ENCODE results near the gene NEURL3.

The NEURL3 gene

DNA sequence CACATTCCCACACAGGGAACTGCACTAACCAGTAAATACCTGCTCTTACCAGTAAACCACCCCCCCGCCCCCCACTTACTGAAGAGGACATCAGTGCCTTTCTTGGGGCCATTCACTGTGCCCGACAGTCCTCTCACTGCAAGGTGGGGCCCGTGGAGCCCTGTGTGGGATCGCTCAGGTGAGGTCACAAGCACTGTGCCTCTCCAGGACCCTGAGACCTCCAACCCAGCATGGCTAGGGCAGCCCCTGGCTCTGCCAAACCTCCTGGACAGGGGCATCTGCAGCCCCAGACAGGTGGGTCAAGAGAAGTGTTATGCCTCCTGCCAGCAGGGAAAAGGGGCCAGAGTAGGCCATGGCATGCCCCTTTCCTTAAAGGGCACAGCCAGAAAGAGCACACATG, 6.7 kb upstream of the NEURL3 start:
- TF ChIP-seq, protein P1, sequence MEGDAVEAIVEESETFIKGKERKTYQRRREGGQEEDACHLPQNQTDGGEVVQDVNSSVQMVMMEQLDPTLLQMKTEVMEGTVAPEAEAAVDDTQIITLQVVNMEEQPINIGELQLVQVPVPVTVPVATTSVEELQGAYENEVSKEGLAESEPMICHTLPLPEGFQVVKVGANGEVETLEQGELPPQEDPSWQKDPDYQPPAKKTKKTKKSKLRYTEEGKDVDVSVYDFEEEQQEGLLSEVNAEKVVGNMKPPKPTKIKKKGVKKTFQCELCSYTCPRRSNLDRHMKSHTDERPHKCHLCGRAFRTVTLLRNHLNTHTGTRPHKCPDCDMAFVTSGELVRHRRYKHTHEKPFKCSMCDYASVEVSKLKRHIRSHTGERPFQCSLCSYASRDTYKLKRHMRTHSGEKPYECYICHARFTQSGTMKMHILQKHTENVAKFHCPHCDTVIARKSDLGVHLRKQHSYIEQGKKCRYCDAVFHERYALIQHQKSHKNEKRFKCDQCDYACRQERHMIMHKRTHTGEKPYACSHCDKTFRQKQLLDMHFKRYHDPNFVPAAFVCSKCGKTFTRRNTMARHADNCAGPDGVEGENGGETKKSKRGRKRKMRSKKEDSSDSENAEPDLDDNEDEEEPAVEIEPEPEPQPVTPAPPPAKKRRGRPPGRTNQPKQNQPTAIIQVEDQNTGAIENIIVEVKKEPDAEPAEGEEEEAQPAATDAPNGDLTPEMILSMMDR (IDR thresholded peaks at IDR 0.05; ENCODE audit: control extremely low read depth, extremely low read depth, low read depth, missing control alignments): no peak
- POLR2A ChIA-PET: no interaction called here
- CTCF ChIA-PET: interaction anchor here (0.7 to 18.4 kb wide), 15 partner anchors 18 to 519 kb away, joined by 3 to 349 read pairs (median 6); partner anchors contain the start of genes ARID5A and ASTL
- no peak for DNase-seq (ENCODE audit: extremely low spot score)

DNA sequence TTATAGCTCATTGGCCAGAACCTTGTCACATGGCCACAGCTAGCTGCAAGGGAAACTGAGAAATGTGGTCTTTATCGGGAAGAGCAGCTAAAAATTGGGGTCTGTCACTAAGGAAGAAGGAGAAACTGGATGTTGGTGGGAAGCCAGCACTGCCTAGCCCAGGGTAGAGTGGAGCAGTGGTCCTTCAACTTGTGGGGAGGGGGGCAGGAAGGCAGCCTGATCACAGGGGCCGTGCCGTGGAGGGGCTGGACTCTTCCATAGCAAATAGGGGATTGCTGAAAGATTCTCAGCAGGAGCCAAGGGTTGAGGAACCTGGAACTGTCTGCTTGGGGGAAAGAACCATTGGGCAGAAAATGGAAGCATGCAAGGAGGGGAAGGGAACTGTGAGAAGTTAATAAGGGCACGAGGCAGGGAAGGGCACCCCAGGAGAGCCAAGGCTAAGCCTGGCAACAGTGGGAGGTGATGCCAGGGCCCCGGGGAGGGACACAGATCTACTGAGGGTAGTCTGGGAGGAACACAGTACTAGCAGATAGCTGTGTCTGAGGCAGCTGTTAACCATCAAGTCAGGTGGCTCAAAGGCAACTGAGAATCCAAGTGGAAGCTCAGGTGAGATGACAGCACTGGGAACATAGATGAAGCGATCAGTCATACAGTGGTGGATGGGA, 5.9 kb upstream of the NEURL3 start:
- TF ChIP-seq, protein P1 (IDR thresholded peaks at IDR 0.05; ENCODE audit: control extremely low read depth, extremely low read depth, low read depth, missing control alignments): no peak
- DNase-seq (ENCODE audit: extremely low spot score): no peak
- CTCF ChIA-PET: interaction anchor here (0.7 to 18.4 kb wide), 19 partner anchors 17 to 518 kb away, joined by 3 to 349 read pairs (median 6); partner anchors contain the start of genes ARID5A and ASTL
- POLR2A ChIA-PET: no interaction called here

DNA sequence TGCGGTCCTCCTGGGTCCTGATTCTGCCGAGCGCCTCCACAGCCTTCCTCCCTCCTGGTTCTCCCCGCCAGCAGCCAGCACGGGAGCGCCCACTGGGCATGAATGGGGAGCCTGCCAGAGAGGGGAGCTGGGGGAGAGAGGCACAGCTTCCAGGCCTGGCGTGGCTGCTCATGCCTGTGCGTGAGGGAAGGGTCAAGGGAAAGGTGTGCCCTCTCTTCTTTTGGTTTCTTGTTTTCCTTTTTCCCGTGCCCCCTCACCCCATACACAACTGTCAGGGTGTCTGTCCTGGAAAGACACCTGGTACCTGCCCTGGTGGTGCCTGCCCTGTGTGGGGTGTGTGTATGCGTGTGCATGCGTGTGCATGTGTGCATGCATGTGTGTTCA, 4.7 kb upstream of the NEURL3 start:
- no peak for DNase-seq (ENCODE audit: extremely low spot score)
- CTCF ChIA-PET: interaction anchor here (0.8 to 18.4 kb wide), 42 partner anchors 15 to 517 kb away, joined by 3 to 349 read pairs (median 5); partner anchors contain the start of genes ARID5A, ASTL and ITPRIPL1
- POLR2A ChIA-PET: interaction anchor here (0.9 to 1.2 kb wide), 2 partner anchors 18 to 28 kb away, joined by 4 read pairs; no protein-coding TSS in a partner anchor
- TF ChIP-seq, protein P1 (IDR thresholded peaks at IDR 0.05; ENCODE audit: control extremely low read depth, extremely low read depth, low read depth, missing control alignments): no peak

DNA sequence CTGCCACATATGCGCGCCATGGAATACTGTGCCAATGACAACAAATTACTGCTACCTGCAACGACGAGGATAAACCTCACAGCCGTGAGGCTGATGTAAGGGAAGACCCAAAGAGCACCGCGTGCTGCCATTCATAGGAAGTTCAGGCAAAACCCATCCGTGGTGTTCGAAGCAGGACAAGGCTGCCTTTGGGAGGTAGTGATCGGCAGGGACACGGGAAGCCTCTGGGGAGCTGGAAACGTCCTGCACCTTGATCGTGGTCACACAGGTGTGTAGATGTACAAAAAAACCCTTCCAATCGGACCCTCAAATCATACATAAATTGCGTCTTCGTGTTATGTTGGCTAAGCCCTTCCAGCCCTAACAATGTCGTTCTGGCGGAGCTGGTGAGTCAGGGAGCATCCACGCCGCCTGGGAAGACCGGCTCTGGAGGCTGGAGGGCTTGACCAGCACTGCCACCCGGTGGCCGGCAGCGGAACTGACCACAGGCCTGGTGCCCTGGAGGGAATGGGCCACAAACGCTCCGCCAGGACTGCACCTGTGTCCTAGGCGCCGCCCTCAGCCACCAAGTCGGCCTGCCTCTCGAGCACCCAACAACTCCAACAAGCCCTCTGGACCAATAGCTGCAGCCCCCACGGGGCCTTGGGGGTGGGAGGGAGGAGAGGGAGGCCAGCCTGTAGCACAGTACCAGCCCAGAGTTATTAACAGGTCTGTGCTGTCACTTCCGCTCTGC, 4.1 kb upstream of the NEURL3 start:
- CTCF ChIA-PET: interaction anchor here (0.6 to 18.4 kb wide), 56 partner anchors 15 to 516 kb away, joined by 3 to 349 read pairs (median 4); partner anchors contain the start of genes ADRA2B, ARID5A, ASTL and ITPRIPL1
- POLR2A ChIA-PET: interaction anchor here (0.9 to 1.2 kb wide), 2 partner anchors 19 to 29 kb away, joined by 4 read pairs; no protein-coding TSS in a partner anchor
- peak; percentile 86 for DNase-seq (ENCODE audit: extremely low spot score)
- TF ChIP-seq, protein P1 (IDR thresholded peaks at IDR 0.05; ENCODE audit: control extremely low read depth, extremely low read depth, low read depth, missing control alignments): peak; percentile 98

DNA sequence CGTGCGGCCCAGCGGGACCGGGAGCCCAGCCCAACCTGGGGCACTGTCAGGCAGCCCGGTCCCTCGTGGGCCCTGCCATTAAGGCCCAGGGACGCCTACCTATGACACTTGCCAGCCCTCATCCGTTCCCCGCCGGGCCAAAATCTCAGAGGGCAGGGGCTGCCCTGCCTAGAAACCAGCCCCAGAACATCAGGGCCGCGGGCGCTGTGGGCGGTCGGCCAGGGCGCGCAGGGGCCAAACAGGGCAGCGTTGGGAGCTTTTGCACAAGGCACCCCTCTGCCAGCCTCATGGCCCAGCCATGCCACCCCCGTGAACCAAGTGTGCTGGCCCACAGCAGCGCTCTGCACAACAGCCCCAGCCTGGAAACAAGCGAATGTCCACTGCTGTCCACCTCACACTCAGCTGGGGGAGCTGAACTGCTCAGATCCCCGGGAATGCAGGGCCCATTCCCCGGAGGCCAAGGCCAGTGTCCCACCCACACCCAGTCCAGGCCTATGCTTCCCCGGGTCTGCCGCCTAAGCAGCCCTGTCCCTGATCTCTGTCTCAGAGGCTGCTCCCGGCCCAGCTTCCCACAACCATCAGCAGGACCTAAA, 3.5 kb upstream of the NEURL3 start:
- DNase-seq (ENCODE audit: extremely low spot score): peak; percentile 16
- TF ChIP-seq, protein P1 (IDR thresholded peaks at IDR 0.05; ENCODE audit: control extremely low read depth, extremely low read depth, low read depth, missing control alignments): no peak
- POLR2A ChIA-PET: interaction anchor here (1.2 kb wide), 1 partner anchor 29 kb away, joined by 4 read pairs; no protein-coding TSS in a partner anchor
- CTCF ChIA-PET: interaction anchor here (0.6 to 18.4 kb wide), 52 partner anchors 14 to 516 kb away, joined by 3 to 349 read pairs (median 4); partner anchors contain the start of genes ADRA2B, ARID5A and ASTL

All from GM10248 (cell line).